Colonic mucosa (tissue), 4 donors: ENCODE measurements around the gene DEFB115. TPM values are rescaled to one million over a fixed set of nuclear protein-coding genes. Genes with fewer than 3 reads are reported as not detected.

Experiments used
- DNase-seq: peaks from one replicate; pipeline ENCODE4 v3.0.0-alpha.2; 2020
- H3K27ac ChIP-seq: fragments of 200-600 bp; one replicate; pipeline ENCODE4 v1.8.0; 2021
- H3K27me3 ChIP-seq: fragments of 200-600 bp; one replicate; pipeline ENCODE4 v1.8.0; 2021
- H3K36me3 ChIP-seq: fragments of 200-600 bp; one replicate; pipeline ENCODE4 v1.8.0; 2021
- H3K4me1 ChIP-seq: fragments of 200-600 bp; one replicate; pipeline ENCODE4 v1.8.0; 2021; ENCODE audit warnings: mild to moderate bottlenecking
- H3K4me3 ChIP-seq: fragments of 200-600 bp; one replicate; pipeline ENCODE4 v1.8.0; 2021
- H3K9ac ChIP-seq, 2 donors: one replicate each; pipeline ENCODE4 v1.7.0; 2013; ENCODE audit warnings: control low read depth in 2 of 2, low read depth in 2 of 2, low read length in 2 of 2
- H3K9me3 ChIP-seq: fragments of 200-600 bp; one replicate; pipeline ENCODE4 v1.8.0; 2021
- CTCF ChIP-seq: fragments of 200-600 bp; IDR thresholded peaks from one replicate; pipeline ENCODE4 v1.8.0; 2022; ENCODE audit warnings: antibody characterized with exemption, mild to moderate bottlenecking
- intact Hi-C: fragments of 100-400 bp; cut with DNase I; formaldehyde crosslinking; loops from one replicate; pipeline ENCODE4 v1.14.1; 2022
- total RNA-seq, 2 donors: library from RNA; stranded (reverse); fragmentation: NEBNext Ultra II Directional in 1 of 2; extraction: Animal tissue kit (Norgen Biotek cat#: 25700) in 1 of 2; gene quantifications; one replicate each; pipeline ENCODE4 v1.2.1, GENCODE V29; 2021
- donor health status: healthy.
- donor health status: DM: no; HTN: no; CAD: no.
- donor health status: DM: no; HTN: no; CAD: no.

Gene DEFB115
- total RNA-seq = not detected

- intact Hi-C loops = no loop called here
- no peaks in the 10 kb centered on the region for H3K4me1 ChIP-seq
- H3K9me3 ChIP-seq = no peaks in the 10 kb centered on the region
- no peak within 1 kb of the TSS for H3K9ac ChIP-seq
- no peak for TF ChIP-seq CTCF
- H3K36me3 ChIP-seq = no peaks in the 10 kb centered on the region
- H3K27ac ChIP-seq = no peak within 1 kb of the TSS
- no peak for DNase-seq
- no peak within 1 kb of the TSS for H3K4me3 ChIP-seq
- no peaks in the 10 kb centered on the region for H3K27me3 ChIP-seq
Measured at GRCh38 chr20:31257364-31257763, at the start of gene DEFB115. DEFB115 (plus strand) TSS chr20:31257664; CDS start chr20:31257664, 0 bp downstream.

- H3K9ac ChIP-seq = no peak overlapping the region
- no peaks in the 10 kb centered on the region for H3K9me3 ChIP-seq
- no peak for DNase-seq
- no peaks in the 10 kb centered on the region for H3K27me3 ChIP-seq
- H3K4me3 ChIP-seq = no peak overlapping the region
- H3K4me1 ChIP-seq = no peaks in the 10 kb centered on the region
- intact Hi-C loops = no loop called here
- H3K27ac ChIP-seq = no peak overlapping the region
- no peaks in the 10 kb centered on the region for H3K36me3 ChIP-seq
- TF ChIP-seq CTCF = no peak
Measured at GRCh38 chr20:31236953-31237352, 20.5 kb upstream of the DEFB115 start.

- no peaks in the 10 kb centered on the region for H3K9me3 ChIP-seq
- no peak for TF ChIP-seq CTCF
- no peak for DNase-seq
- intact Hi-C loops = no loop called here
- H3K9ac ChIP-seq = no peak overlapping the region
- H3K36me3 ChIP-seq = no peaks in the 10 kb centered on the region
- H3K27me3 ChIP-seq = no peaks in the 10 kb centered on the region
- no peak overlapping the region for H3K4me3 ChIP-seq
- no peaks in the 10 kb centered on the region for H3K4me1 ChIP-seq
- H3K27ac ChIP-seq = no peak overlapping the region
Measured at GRCh38 chr20:31237763-31238162, 19.7 kb upstream of the DEFB115 start.

GRCh38 chr20:31239139-31239538 is 18.3 kb upstream of the DEFB115 start:
- Histone ChIP-seq H3K27me3 (no peaks in the 10 kb centered on the region), H3K9me3 (no peaks in the 10 kb centered on the region), H3K9ac (no peak overlapping the region), H3K4me3 (no peak overlapping the region), H3K27ac (no peak overlapping the region), H3K36me3 (no peaks in the 10 kb centered on the region), H3K4me1 (no peaks in the 10 kb centered on the region)
- no peak for TF ChIP-seq CTCF
- no peak for DNase-seq
- intact Hi-C loops = no loop called here

- Histone ChIP-seq H3K36me3 (no peaks in the 10 kb centered on the region), H3K4me1 (no peaks in the 10 kb centered on the region), H3K4me3 (no peak overlapping the region), H3K27me3 (no peaks in the 10 kb centered on the region), H3K27ac (no peak overlapping the region), H3K9me3 (no peaks in the 10 kb centered on the region), H3K9ac (no peak overlapping the region)
- intact Hi-C loops = no loop called here
- TF ChIP-seq CTCF = no peak
- no peak for DNase-seq
Measured at GRCh38 chr20:31256959-31257358, 505 bp upstream of the DEFB115 start.
